Fibroblast of the aortic adventitia (primary cell): ENCODE measurements around the gene PHACTR1. TPM values are rescaled to one million over a fixed set of nuclear protein-coding genes. Genes with fewer than 3 reads are reported as not detected.

Source experiments
- DNase-seq: peaks from one replicate; pipeline ENCODE4 v3.0.0-alpha.2; 2010; ENCODE audit warnings: low read depth
- H3K4me3 ChIP-seq: 2 replicates; pipeline ENCODE4 v1.5.1; 2011; ENCODE audit warnings: low read depth, mild to moderate bottlenecking, control low read depth, low read length, moderate library complexity
- total RNA-seq: library from RNA; depleted of rRNA; stranded (reverse); fragments of >200 nt; gene quantifications from 2 replicates; pipeline ENCODE4 v1.2.3, GENCODE V29; 2012; ENCODE audit warnings: low replicate concordance
- TF ChIP-seq, protein P1 (sequence below): IDR thresholded peaks from 2 replicates; pipeline ENCODE4 v1.5.1; 2011; ENCODE audit warnings: mild to moderate bottlenecking, low read length, control low read depth, inconsistent platforms; ENCODE audit not compliant: insufficient read depth

Gene PHACTR1
- total RNA-seq, 1 donor = 0.99 TPM

DNA sequence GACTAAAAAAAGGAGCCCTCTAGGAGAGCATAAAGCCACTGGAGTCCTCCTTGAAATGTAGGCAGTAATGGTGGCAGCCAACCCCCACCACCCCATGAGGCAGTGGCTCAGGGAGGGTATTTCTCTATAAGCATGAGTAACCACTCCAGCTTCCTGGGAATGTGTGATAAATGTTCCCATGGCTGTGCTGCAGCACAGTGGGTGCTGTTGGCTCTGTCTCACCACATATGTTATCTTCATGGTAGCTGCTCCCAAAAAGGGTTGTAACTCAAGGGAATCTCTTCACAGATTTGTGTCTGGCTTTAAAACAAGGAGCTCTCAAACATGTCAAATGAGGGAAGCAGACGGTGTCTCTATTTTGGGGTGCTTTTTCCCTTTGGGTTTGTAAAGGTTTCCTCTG is 7.5 kb upstream of the PHACTR1 start:
- H3K4me3 ChIP-seq = no peak overlapping the region
- TF ChIP-seq, protein P1, sequence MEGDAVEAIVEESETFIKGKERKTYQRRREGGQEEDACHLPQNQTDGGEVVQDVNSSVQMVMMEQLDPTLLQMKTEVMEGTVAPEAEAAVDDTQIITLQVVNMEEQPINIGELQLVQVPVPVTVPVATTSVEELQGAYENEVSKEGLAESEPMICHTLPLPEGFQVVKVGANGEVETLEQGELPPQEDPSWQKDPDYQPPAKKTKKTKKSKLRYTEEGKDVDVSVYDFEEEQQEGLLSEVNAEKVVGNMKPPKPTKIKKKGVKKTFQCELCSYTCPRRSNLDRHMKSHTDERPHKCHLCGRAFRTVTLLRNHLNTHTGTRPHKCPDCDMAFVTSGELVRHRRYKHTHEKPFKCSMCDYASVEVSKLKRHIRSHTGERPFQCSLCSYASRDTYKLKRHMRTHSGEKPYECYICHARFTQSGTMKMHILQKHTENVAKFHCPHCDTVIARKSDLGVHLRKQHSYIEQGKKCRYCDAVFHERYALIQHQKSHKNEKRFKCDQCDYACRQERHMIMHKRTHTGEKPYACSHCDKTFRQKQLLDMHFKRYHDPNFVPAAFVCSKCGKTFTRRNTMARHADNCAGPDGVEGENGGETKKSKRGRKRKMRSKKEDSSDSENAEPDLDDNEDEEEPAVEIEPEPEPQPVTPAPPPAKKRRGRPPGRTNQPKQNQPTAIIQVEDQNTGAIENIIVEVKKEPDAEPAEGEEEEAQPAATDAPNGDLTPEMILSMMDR = no peak
- no peak for DNase-seq

- TF ChIP-seq, protein P1 = no peak
- H3K4me3 ChIP-seq = no peak overlapping the region
- no peak for DNase-seq
These were observed 6.9 kb upstream of the PHACTR1 start for GRCh38 chr6:12709556-12710232.

GRCh38 chr6:12710921-12711320 is 5.6 kb upstream of the PHACTR1 start:
- TF ChIP-seq, protein P1 = no peak
- no peak overlapping the region for H3K4me3 ChIP-seq
- DNase-seq = no peak

DNA sequence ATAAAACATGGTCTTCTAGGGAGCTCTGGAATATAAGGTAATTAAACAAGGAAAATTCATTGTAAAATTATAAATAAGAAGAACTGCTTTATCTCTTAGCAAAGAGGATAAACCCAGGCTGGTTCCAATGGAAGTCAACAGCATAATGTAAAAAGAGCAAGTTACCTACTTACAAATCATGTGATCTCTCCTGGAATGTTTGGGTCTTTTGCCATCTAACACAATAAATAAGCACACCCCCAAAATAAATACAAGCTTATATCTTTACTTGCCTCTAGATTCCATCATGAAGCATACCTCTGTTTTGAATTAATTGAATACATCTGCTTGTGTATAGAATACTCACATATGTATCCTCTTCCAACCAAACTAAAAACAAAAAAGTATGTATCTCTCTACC is 2.5 kb upstream of the PHACTR1 start:
- no peak overlapping the region for H3K4me3 ChIP-seq
- TF ChIP-seq, protein P1 = no peak
- DNase-seq = no peak

GRCh38 chr6:12715437-12715836 is 1.1 kb upstream of the PHACTR1 start:
- no peak overlapping the region for H3K4me3 ChIP-seq
- TF ChIP-seq, protein P1 = no peak
- DNase-seq = no peak

- TF ChIP-seq, protein P1 = no peak
- DNase-seq = no peak
These were observed 789 bp downstream of the PHACTR1 start for GRCh38 chr6:12717356-12717755.

DNA sequence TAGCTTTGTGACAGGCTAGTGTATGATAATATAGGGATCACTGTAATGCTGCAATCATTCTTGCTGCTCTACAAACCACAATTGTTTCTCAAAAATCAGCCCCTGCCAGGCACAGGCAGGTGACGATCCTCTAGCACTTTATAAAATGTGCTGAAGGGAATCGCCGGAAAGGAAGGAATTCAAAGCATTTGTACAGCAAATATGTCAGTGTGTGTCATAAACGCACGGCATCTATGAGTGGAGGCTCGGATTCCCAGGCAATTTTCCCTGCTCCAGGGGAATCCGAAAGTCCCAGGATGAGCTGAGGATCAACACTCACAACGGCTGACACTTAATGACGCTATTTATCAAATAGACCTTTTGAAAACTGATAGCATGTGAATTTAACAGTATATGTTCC is 1.4 kb downstream of the PHACTR1 start:
- TF ChIP-seq, protein P1 = no peak
- H3K4me3 ChIP-seq = no peak overlapping the region
- DNase-seq = no peak

More at GRCh38 chr6:12717356-12717755, 789 bp downstream of the PHACTR1 start:
- no peak overlapping the region for H3K4me3 ChIP-seq
